HG03139 (cell line): ENCODE results near the gene SLC25A27.
"Not testable (repeated sequence)": the region's sequence is repeated elsewhere in the genome, so short reads cannot be mapped to it uniquely, and the experiment has no call there.

Experiments
- ATAC-seq: cut with Tn5 transposase; IDR thresholded peaks from one replicate; pipeline ENCODE4 v1.9.1; 2021; ENCODE audit not compliant: unreplicated experiment

Gene SLC25A27, protein sequence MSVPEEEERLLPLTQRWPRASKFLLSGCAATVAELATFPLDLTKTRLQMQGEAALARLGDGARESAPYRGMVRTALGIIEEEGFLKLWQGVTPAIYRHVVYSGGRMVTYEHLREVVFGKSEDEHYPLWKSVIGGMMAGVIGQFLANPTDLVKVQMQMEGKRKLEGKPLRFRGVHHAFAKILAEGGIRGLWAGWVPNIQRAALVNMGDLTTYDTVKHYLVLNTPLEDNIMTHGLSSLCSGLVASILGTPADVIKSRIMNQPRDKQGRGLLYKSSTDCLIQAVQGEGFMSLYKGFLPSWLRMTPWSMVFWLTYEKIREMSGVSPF

DNA sequence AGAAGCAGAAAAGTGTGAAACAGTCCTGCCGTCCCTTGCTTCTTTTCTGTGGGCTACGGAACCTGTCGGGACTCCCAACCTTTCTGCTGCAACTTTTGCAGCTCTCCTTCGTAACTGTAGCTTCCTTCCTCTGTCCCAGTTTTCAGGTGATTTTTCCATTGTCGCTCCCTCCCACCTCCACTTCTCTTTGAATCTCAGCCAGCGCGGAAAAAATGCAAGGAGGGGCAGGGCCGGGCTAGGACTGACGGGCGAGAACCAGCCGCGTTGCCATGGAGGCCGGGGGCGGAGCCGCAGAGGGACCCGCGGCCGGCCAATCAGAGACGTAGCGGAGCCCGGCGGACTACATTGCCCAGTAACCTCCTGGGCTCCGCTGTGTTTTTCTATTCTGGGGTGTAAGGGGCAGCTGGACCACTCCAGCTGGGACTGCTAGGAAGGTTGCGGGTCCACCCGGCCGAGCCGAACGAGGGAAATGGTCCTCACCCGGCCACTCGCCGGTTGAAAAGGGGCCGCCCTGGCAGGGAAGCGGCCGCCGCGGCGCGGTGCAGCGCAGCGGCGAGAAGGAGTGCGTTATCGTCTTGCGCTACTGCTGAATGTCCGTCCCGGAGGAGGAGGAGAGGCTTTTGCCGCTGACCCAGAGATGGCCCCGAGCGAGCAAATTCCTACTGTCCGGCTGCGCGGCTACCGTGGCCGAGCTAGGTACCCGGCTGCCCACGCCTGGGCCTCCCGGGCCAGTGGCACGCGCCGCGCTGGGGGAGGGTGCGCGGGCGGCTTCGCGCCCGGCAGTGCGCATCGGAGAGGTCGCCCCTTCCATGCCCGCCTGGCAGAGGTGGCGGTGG lies at the start of gene SLC25A27, which contains the start of gene CYP39A1:
TSS of gene SLC25A27 (plus strand) at position 373 of the 836 bp plus-strand sequence. CDS start at position 591, 218 bp downstream.
TSS of gene CYP39A1 (minus strand) at position 216 of the 836 bp plus-strand sequence. CDS start 236 bp downstream, outside the sequence.
- peak; percentile 100 for ATAC-seq

DNA sequence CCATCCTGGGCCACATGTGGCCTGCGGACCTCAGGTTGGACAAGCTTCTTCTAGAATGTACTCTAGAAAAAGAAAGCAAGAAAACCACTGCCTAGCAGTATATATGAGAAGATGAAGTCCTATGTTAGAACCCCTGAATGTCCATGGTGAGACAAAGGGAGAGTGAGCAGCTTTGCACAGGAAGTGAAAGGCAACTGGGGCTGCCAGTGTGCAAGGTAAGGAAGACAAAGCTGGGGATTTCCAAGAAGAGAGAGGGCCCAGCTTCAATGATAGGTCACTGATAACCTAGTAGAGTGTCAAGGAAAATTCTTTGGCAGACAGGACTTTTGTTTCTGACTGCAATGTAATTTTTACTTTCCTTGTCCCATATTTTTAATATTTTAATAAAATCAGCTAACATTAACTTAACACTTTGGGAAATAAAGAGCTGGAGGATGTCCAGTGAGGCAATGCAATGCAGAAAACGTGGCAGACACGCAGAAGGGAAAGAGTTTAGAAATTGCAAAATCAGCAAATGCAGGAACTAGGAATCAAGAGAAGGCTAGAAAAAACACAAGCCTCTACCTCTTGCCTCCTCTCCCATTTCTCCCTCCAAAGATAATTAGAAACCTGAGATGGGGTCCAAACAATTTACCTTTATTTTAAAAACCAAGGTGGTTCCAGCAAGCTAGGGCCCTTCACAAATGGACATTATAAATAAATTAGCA lies 47.5 kb upstream of the SLC25A27 start:
- no peak for ATAC-seq

DNA sequence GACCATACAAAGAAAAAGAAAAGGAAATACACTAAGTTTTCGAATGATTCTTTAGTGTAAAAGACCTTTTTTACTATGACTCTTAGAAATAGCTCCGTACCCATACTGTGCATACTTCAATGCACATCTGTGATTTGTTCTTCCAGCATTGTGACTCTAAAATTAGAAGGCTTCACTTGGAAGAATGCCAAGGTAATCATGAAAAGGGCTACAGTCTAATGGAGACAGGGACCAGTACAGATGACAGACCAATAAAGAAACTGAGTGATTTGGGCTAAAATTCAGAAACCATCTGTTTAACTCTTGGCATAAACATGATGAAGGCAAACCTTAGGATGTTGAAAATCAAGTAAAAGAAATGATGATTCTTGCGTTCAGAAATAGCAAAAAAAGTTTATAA lies 46.4 kb upstream of the SLC25A27 start:
- no peak for ATAC-seq

GRCh38 chr6:46610862-46611553 lies 41.8 kb upstream of the SLC25A27 start:
- ATAC-seq: no peak

DNA sequence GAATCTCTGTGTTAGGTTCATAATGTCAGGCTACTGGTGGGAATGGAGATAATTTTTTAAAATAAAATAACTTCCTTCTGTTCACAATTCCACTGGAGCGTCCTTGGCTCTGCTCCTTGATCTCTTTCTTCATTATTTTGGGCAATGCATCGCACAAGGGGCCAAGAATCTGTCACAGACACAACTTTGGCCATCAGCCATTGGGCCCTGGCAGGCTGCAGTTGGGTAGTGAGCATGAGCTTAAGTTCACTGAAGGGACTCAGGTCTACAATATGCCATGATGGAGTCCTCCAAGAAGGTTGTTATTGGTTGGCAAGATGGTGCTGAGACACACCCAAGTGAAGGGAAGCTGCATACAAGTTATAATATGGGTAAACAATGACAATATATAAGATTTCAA lies 40.1 kb upstream of the SLC25A27 start:
- no peak for ATAC-seq

- no peak for ATAC-seq
Observed at GRCh38 chr6:46618726-46619125, 34.0 kb upstream of the SLC25A27 start.

- ATAC-seq: no peak
Observed at GRCh38 chr6:46626228-46626909, 26.4 kb upstream of the SLC25A27 start.

GRCh38 chr6:46626976-46627375 lies 25.8 kb upstream of the SLC25A27 start:
- no peak for ATAC-seq

GRCh38 chr6:46628498-46628897 lies 24.3 kb upstream of the SLC25A27 start:
- no peak for ATAC-seq

GRCh38 chr6:46628976-46629375 lies 23.8 kb upstream of the SLC25A27 start:
- ATAC-seq: no peak

DNA sequence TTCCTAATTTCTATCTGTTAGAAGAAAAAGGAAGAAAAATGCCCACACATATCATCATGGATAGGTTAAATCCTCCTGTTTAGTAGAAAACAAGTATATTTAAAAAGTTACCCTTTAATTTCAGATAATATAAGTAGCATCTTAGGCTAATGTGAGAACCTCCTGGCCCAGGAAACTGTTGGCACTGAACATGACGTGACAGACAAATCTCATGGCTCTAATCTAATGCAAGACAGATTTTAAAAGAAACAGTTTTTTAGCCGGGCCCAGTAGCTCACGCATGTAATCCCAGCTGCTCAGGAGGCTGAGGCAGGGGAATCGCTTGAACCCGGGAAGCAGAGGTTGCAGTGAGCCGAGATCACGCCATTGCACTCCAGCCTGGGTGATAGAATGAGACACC lies 23.1 kb upstream of the SLC25A27 start:
- ATAC-seq: no peak

GRCh38 chr6:46632053-46632452 lies 20.7 kb upstream of the SLC25A27 start:
- ATAC-seq: no peak

GRCh38 chr6:46635462-46635861 lies 17.3 kb upstream of the SLC25A27 start:
- no peak for ATAC-seq

DNA sequence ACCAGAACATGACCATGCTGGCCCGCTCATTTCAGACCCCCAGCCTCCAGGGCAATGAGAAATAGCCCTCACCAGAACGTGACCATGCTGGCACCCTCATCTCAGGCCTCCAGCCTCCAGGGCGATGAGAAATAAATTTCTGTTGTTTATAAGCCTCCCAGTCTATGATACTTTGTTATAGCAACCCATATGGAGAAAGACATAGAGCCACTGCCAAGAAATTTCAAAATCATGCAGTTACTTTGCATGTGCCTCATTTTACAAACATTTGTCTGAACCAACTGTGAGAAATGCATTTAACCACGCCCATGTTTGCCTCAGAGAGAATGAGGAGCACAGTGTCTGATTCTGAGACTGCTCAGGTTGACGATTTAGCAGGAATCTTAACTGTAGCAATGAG lies 15.6 kb upstream of the SLC25A27 start:
- no peak for ATAC-seq

- no peak for ATAC-seq
Observed at GRCh38 chr6:46637933-46638332, 14.8 kb upstream of the SLC25A27 start.

GRCh38 chr6:46638650-46639049 lies 14.1 kb upstream of the SLC25A27 start:
- ATAC-seq: no peak

- no peak for ATAC-seq
Observed at GRCh38 chr6:46642928-46643751, 9.6 kb upstream of the SLC25A27 start.

- ATAC-seq: no peak
Observed at GRCh38 chr6:46645265-46645664, 7.5 kb upstream of the SLC25A27 start.

DNA sequence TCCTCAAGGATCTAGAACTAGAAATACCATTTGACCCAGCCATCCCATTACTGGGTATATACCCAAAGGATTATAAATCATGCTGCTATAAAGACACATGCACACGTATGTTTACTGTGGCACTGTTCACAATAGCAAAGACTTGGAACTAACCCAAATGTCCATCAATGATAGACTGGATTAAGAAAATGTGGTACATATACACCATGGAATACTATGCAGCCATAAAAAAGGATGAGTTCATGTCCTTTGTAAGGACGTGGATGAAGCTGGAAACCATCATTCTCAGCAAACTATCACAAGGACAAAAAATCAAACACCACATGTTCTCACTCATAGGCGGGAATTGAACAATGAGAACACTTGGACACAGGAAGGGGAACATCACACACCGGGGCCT lies 4.7 kb upstream of the SLC25A27 start:
- not testable (repeated sequence) for ATAC-seq
